Muscle of arm (tissue), 12 donors: ENCODE results near the gene ATE1. TPM values are rescaled to one million over a fixed set of nuclear protein-coding genes. Genes with fewer than 3 reads are reported as not detected.
"Not testable (repeated sequence)": the region's sequence is repeated elsewhere in the genome, so short reads cannot be mapped to it uniquely, and the experiment has no call there.

Experiments used
- DNase-seq: peaks from one replicate; pipeline ENCODE4 v3.0.0-alpha.2; 2013
- polyA plus RNA-seq, 12 donors: library from polyadenylated mRNA; unstranded; fragments of 120-200 nt; gene quantifications; one replicate each; pipeline ENCODE4 v1.2.1, GENCODE V29; 2013; ENCODE audit not compliant: insufficient read length in 12 of 12

ATE1 gene
- polyA plus RNA-seq, 12 donors = 16.9 to 28.3 (median 22.3) TPM; not detected in 1

GRCh38 chr10:121833387-121833786 lies 94.4 kb downstream of the ATE1 start:
- DNase-seq = no peak

- no peak for DNase-seq
Measured at GRCh38 chr10:121832647-121833046, 95.2 kb downstream of the ATE1 start.

DNA sequence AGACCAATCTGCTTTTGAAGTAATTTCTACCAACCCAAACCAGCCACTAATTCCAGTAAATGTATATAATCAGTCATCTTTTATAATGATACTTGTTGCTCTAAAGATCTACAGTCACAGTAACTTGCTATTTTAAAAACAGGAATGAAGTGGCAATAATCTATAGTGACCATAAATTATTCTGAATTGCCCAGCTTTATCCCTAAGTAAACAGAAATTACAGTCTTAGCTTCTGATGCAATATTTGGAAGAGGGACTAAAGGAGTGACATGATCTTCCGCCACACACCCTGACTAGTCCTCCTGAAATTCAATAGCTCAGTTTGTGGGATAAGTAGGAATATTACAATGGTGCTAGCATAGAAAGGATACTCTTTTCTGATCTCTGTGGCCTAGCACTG lies 96.1 kb downstream of the ATE1 start:
- DNase-seq = no peak

GRCh38 chr10:121831237-121831636 lies 96.6 kb downstream of the ATE1 start:
- no peak for DNase-seq

DNA sequence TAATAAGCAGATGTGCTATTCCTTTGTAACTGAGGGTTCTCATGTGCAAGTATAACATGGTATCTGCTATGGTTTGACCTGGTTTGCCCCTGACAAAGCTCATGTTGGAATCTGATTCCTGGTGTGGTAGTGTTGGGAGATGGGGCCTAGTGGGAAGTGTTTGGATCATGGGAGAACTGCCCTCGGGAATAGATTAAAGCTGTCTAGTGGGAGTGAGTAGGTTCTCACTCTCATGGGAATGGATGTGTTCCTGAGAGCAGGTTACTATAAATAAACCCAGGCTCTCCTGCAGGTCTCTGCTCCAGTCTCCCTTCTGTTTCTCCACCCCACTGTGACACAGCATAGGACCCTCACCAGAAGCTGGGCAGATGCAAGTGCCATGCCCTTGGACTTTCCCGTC lies 97.7 kb downstream of the ATE1 start:
- DNase-seq = no peak

GRCh38 chr10:121828045-121828444 lies 99.8 kb downstream of the ATE1 start:
- no peak for DNase-seq

DNA sequence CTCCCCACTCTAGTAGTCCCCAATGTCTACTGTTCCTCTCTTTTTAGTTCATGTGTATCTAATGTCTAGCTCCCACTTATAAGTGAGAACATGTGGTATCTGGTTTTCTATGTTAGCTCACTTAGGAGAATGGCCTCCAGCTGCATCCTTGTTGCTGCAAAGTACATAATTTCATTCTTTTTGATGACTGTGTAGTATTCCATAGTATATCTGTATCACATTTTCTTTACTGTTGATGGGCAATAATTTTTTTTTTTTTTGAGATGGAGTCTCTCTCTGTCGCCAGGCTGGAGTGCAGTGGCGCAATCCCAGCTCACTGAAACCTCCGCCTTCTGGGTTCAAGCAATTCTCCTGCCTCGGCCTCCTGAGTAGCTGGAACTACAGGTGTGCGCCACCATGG lies 101.1 kb downstream of the ATE1 start:
- not testable (repeated sequence) for DNase-seq

DNA sequence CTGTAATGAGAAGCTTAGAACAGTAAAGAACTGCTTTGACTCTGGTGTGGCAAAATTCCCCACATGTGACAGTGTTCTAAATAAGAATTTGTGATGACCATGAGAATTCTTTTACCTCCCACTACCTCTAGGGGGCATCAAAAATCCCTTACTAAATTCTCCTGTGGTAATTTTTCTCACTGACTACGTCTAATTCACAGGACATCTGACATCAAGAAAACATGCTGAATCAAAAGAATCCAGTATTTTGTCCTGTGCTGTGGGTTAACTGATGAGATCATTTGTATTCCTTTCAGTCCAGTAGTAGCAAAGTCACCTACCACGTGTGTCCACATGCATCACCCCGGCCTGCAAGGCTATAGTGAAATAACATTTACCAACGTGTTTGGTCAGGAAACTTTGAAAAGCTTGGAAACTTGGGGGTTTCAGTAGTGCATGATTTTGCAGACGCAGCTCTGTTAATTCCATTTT lies 103.8 kb downstream of the ATE1 start:
- no peak for DNase-seq

DNA sequence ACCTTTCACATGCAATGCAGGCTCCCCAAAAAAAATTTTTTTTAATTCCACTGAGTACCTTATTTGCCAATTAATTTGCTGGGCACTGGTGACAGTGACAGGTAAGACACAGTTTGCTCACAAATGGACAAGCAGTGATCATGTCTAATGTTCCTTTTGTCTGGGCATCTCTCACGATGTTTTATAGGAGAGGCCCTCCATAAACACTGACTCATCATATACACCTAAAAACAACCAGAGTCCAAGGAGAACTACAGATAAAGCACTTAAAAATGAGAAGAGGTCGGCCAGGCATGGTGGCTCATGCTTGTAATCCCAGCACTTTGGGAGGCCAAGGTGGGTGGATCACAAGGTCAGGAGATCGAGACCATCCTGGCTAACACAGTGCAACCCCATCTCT lies 105.1 kb downstream of the ATE1 start:
- DNase-seq = no peak

DNA sequence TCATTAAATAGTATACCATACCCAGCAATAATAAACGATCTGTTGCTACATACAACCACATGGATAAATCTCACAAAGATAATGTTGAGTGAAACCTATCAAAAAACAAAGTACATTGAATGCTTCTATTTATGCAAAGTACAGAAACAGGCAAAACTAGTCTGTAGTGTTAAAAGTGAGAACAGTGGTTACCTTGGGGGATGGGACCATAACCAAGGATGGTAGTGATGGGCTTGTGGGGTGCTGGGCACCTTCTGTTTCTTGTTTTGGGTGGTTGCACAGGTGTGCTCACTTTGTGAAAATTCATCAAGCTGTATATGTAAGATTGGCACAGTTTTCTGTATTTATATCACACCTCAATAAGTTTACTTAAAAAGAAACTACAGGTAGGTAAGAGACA lies 105.7 kb downstream of the ATE1 start:
- DNase-seq = no peak

GRCh38 chr10:121819049-121819448 lies 108.8 kb downstream of the ATE1 start:
- DNase-seq = no peak

GRCh38 chr10:121818599-121818998 lies 109.2 kb downstream of the ATE1 start:
- DNase-seq = no peak

GRCh38 chr10:121816197-121816596 lies 111.6 kb downstream of the ATE1 start:
- no peak for DNase-seq

DNA sequence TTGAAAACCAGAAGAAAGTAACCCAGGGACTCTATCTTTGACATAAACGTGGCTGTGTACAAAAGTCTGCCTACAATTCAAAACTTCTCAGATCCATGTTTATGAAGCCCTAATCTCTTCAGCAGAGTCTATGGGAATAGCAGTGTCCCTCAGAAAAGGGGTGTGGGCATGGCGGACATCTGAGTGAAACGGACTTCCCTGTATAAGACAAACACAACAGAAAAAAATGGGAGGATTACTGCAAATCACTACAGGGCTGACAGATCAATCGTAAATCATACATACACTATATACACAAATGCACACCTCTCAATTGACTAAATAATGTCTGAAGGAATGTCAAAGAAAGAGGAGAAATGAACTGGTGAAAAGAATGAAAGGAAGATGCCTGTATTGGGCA lies 114.0 kb downstream of the ATE1 start:
- no peak for DNase-seq

DNA sequence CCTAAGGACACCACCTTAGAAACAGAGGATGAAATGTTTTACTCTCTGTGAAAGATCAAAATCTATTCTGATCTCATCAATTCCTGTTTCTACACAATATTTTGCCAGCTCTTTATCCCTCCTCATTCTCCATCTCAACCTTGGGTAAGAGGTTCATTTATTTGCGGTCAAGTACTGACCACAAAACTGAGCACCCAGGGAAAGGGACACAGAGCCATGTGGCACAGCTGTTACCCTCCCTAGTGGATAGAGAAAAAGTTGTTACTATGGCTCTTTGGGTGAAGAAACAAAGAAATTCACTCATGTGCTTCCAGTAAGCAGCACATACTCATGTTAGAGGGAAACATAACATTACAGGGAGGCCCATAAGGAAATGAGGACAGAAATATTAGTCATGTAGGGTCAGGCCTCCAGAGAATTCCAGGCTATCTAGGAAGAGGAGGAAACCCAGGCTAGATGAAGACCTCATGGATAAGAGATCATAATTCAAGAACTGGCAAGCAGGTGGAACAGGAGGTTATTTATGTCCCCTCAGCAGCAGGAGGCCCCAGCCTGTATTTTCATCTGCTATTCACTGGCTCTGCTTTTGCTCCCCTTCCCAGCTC lies 114.5 kb downstream of the ATE1 start:
- no peak for DNase-seq

DNA sequence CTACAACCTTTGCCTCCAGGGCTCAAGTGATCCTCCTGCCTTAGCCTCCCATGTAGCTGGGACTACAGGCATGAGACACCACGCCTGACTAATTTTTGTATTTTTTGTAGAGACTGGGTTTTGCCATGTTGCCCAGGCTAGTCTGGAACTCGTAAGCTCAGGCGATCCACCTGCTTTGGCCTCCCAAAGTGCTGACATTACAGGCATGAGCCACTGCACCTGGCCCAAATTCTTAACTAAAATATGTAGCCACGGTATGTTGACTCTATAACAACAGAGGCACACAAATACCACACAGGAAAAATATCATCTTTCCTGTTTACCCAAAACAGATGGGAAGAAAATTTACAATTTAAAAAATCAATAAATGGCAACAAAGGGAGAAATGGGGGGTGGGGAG lies 115.8 kb downstream of the ATE1 start:
- DNase-seq = no peak

DNA sequence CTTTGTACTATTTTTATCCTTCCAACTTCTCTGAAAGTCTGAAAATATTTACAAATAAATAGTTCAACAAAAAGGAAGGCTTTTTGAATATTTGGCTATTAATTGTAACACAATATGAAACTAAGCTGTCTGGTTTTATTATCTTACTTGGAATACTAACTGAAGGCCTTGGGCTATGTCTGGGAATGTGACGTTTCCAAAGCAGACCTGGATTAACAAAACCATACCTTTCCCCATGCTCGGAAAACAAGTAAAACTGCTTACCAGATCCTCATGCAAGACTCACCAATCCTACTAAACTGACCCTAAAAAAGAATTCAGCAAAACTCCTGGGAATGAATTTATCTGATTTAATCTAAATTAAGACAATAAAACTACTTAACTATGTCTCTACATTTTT lies 116.4 kb downstream of the ATE1 start:
- DNase-seq = no peak

DNA sequence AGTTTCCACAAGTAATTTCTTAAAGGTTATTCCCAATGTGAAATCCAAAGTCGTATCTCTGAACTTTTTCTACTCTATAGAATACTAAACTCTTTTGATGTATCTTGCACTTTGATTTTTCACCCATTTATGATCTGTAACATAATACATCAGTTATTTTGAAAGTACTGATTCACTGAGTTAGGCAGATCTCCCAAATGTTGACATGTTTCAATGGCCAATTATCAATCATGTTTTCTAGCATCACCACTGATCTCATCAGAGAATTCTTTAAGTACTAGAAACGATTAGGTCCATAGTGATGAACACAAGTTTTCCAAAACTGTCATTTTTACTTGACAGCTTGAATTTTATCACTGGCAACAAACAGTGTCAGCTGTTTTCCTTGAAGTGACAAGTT lies 119.0 kb downstream of the ATE1 start:
- DNase-seq = no peak

DNA sequence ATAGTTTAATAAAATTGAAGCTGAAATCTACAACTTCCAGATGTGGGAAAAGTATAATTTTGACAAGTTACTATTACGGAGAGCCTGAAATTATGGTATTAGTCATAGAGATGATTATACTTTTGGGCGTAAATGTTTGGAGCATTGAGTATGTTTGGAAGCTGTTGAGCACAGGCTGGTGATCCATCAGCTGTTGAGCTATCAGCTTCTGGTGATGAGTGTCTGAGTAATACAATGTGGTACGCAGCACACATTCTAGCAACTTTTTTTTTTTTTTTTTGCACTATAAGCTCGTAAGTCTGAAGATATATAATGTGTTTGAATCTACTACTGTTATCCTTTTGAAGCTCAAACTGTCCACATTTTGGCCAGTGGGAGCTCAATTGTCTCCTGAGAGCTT lies 123.4 kb downstream of the ATE1 start:
- no peak for DNase-seq

- no peak for DNase-seq
Measured at GRCh38 chr10:121803611-121804010, 124.2 kb downstream of the ATE1 start.

- DNase-seq = no peak
Measured at GRCh38 chr10:121800831-121801230, 127.0 kb downstream of the ATE1 start.

DNA sequence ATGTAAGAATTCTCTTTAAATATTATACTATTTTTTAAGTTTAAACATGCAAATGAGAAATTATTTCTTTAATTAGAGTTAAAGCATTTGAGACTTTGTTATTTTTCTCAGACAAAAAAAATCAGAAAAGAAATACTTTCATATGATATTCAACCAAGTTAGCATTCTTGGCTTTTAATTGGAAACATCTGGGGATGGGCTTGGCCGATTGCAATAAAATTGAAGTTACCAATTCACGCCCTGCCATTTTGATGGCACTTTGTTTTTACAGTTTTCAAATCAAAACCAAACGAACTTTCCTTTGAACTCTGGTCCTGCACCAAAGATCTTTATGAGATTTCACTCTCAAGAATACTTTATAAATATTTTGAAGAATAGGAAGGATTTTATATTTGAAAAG lies 127.7 kb downstream of the ATE1 start:
- DNase-seq = no peak

- DNase-seq = no peak
Measured at GRCh38 chr10:121797490-121797889, 130.3 kb downstream of the ATE1 start.

- DNase-seq = no peak
Measured at GRCh38 chr10:121796342-121796741, 131.5 kb downstream of the ATE1 start.

- DNase-seq = no peak
Measured at GRCh38 chr10:121792198-121792597, 135.6 kb downstream of the ATE1 start.
